ENCODE results near the gene BEST2.

GRCh38 chr19:12783291-12783848, 31.8 kb downstream of the BEST2 start:
- TF ChIP-seq EP300 (conservative IDR thresholded peaks at IDR 0.05; ENCODE audit: poor library complexity, severe bottlenecking): no peak
- TF ChIP-seq, protein P1, sequence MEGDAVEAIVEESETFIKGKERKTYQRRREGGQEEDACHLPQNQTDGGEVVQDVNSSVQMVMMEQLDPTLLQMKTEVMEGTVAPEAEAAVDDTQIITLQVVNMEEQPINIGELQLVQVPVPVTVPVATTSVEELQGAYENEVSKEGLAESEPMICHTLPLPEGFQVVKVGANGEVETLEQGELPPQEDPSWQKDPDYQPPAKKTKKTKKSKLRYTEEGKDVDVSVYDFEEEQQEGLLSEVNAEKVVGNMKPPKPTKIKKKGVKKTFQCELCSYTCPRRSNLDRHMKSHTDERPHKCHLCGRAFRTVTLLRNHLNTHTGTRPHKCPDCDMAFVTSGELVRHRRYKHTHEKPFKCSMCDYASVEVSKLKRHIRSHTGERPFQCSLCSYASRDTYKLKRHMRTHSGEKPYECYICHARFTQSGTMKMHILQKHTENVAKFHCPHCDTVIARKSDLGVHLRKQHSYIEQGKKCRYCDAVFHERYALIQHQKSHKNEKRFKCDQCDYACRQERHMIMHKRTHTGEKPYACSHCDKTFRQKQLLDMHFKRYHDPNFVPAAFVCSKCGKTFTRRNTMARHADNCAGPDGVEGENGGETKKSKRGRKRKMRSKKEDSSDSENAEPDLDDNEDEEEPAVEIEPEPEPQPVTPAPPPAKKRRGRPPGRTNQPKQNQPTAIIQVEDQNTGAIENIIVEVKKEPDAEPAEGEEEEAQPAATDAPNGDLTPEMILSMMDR (IDR thresholded peaks at IDR 0.05; ENCODE audit: poor library complexity, severe bottlenecking): no peak
- TF ChIP-seq RAD21 (conservative IDR thresholded peaks at IDR 0.05): no peak

Data from neural cell (in vitro differentiated cells).